HG03064 (cell line): ENCODE results near the gene MAP3K20.

Source experiments
- ATAC-seq: cut with Tn5 transposase; IDR thresholded peaks from one replicate; pipeline ENCODE4 v1.9.1; 2021; ENCODE audit warnings: low read depth; ENCODE audit not compliant: unreplicated experiment

The MAP3K20 gene

GRCh38 chr2:173223871-173224270, 148.2 kb downstream of the MAP3K20 start:
- no peak for ATAC-seq

- no peak for ATAC-seq
These were observed 151.5 kb downstream of the MAP3K20 start for GRCh38 chr2:173226899-173227698.

GRCh38 chr2:173229086-173229485, 153.4 kb downstream of the MAP3K20 start:
- ATAC-seq = no peak

- no peak for ATAC-seq
These were observed 154.5 kb downstream of the MAP3K20 start for GRCh38 chr2:173230181-173230580.

- no peak for ATAC-seq
These were observed 155.4 kb downstream of the MAP3K20 start for GRCh38 chr2:173231042-173231441.

GRCh38 chr2:173231465-173231864, 155.8 kb downstream of the MAP3K20 start:
- no peak for ATAC-seq

GRCh38 chr2:173232956-173233744, 157.5 kb downstream of the MAP3K20 start:
- ATAC-seq = no peak

GRCh38 chr2:173235947-173236803, 160.5 kb downstream of the MAP3K20 start:
- no peak for ATAC-seq

GRCh38 chr2:173238385-173238784, 162.7 kb downstream of the MAP3K20 start:
- ATAC-seq = no peak

GRCh38 chr2:173238831-173239230, 163.2 kb downstream of the MAP3K20 start:
- no peak for ATAC-seq

- peak; percentile 98 for ATAC-seq
These were observed 164.0 kb downstream of the MAP3K20 start for GRCh38 chr2:173239644-173240043.

- ATAC-seq = peak; percentile 24
These were observed 164.4 kb downstream of the MAP3K20 start for GRCh38 chr2:173240083-173240482.

GRCh38 chr2:173241643-173242042, 166.0 kb downstream of the MAP3K20 start:
- no peak for ATAC-seq

- no peak for ATAC-seq
These were observed 171.5 kb downstream of the MAP3K20 start for GRCh38 chr2:173247156-173247555.

GRCh38 chr2:173248381-173248780, 172.7 kb downstream of the MAP3K20 start:
- ATAC-seq = no peak

GRCh38 chr2:173249661-173250641, 174.3 kb downstream of the MAP3K20 start:
- no peak for ATAC-seq

GRCh38 chr2:173251225-173251624, 175.6 kb downstream of the MAP3K20 start:
- ATAC-seq = no peak

- ATAC-seq = no peak
These were observed 176.9 kb downstream of the MAP3K20 start for GRCh38 chr2:173252581-173252980.

- no peak for ATAC-seq
These were observed 179.0 kb downstream of the MAP3K20 start for GRCh38 chr2:173254659-173255058.

GRCh38 chr2:173258701-173259100, 183.1 kb downstream of the MAP3K20 start:
- no peak for ATAC-seq
